ENCODE results near the gene HCRTR2.
A peak's percentile ranks its signal among the peaks of the same experiment; 100 is the strongest.
"Not testable (repeated sequence)": the region's sequence is repeated elsewhere in the genome, so short reads cannot be mapped to it uniquely, and the experiment has no call there.

HCRTR2 gene

DNA sequence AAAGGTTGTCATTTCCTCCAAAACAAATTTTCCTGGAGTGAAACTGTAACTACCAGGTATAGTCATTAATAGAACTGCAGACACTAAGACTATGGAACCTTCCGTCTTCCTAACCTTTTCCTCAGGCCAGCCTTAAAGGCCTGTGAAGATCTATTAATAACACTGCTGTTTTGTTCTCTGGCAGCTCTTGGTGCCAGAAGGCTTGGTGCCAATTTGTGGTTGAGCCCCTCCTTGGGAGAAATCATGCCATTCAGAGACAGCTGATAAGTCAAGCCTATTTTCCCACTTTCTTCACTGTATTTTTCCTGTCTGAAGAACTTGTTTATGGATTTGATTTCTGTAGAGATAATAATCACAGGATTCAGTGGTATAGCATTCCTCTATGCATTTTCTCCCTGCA is 64.8 kb downstream of the HCRTR2 start:
- Histone ChIP-seq H3K27me3 (ENCODE audit: low read length) (no peaks in the 10 kb centered on the region), H3K4me2 (ENCODE audit: low read depth, low read length, poor library complexity, severe bottlenecking) (no peak overlapping the region), H3K9me3 (ENCODE audit: insufficient read depth, low read length) (no peaks in the 10 kb centered on the region), H3F3A (ENCODE audit: insufficient read depth) (no peaks in the 10 kb centered on the region), H3K4me3 (ENCODE audit: insufficient read depth, low read length, poor library complexity, severe bottlenecking) (no peak overlapping the region), H3K36me3 (ENCODE audit: low read length) (no peaks in the 10 kb centered on the region), H3K79me2 (ENCODE audit: insufficient read depth, low read length) (no peaks in the 10 kb centered on the region), H3K27ac (ENCODE audit: low read depth, low read length) (no peak overlapping the region), H3K9ac (ENCODE audit: low read length) (no peak overlapping the region), H2AFZ (ENCODE audit: low read depth, low read length, severe bottlenecking) (no peak overlapping the region), H3K9me2 (replicated peaks; ENCODE audit: insufficient read depth, low read length) (no peaks in the 10 kb centered on the region), H4K20me1 (ENCODE audit: low read depth, low read length) (no peaks in the 10 kb centered on the region)
- TF ChIP-seq EZH2phosphoT487 (conservative IDR thresholded peaks at IDR 0.05; ENCODE audit: low read length) = no peak

DNA sequence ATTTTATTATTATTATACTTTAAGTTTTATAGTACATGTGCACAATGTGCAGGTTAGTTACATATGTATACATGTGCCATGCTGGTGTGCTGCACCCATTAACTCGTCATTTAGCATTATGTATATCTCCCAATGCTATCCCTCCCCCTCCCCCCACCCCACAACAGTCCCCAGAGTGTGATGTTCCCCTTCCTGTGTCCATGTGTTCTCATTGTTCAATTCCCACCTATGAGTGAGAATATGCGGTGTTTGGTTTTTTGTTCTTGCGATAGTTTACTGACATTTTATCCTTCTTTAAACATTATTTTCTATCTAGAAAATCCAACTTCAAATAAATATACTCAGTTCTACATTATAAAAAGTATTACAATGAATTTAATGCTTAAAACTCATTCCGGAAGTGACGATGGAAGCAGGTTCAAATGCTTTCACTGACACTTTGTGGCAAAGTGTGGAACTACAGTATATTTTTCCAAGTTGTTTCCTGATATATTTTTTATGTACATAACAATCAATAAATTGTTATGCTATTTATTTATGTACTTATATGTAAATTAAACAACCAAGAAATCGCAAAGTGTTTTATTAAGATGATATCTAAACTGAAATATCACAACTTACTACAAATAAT is 66.8 kb downstream of the HCRTR2 start:
- H3K79me2 ChIP-seq (ENCODE audit: insufficient read depth, low read length); H3K27me3 ChIP-seq (ENCODE audit: low read length); H3K4me2 ChIP-seq (ENCODE audit: low read depth, low read length, poor library complexity, severe bottlenecking); H3K9ac ChIP-seq (ENCODE audit: low read length); H3K27ac ChIP-seq (ENCODE audit: low read depth, low read length); H3K9me2 ChIP-seq (replicated peaks; ENCODE audit: insufficient read depth, low read length); H3K4me3 ChIP-seq (ENCODE audit: insufficient read depth, low read length, poor library complexity, severe bottlenecking); H2AFZ ChIP-seq (ENCODE audit: low read depth, low read length, severe bottlenecking); H3K36me3 ChIP-seq (ENCODE audit: low read length); H3F3A ChIP-seq (ENCODE audit: insufficient read depth); H4K20me1 ChIP-seq (ENCODE audit: low read depth, low read length); H3K9me3 ChIP-seq (ENCODE audit: insufficient read depth, low read length): not testable (repeated sequence)
- TF ChIP-seq, protein P1, sequence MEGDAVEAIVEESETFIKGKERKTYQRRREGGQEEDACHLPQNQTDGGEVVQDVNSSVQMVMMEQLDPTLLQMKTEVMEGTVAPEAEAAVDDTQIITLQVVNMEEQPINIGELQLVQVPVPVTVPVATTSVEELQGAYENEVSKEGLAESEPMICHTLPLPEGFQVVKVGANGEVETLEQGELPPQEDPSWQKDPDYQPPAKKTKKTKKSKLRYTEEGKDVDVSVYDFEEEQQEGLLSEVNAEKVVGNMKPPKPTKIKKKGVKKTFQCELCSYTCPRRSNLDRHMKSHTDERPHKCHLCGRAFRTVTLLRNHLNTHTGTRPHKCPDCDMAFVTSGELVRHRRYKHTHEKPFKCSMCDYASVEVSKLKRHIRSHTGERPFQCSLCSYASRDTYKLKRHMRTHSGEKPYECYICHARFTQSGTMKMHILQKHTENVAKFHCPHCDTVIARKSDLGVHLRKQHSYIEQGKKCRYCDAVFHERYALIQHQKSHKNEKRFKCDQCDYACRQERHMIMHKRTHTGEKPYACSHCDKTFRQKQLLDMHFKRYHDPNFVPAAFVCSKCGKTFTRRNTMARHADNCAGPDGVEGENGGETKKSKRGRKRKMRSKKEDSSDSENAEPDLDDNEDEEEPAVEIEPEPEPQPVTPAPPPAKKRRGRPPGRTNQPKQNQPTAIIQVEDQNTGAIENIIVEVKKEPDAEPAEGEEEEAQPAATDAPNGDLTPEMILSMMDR (IDR thresholded peaks at IDR 0.05; ENCODE audit: insufficient read depth, low read length, poor library complexity, severe bottlenecking) = peak; percentile 47

DNA sequence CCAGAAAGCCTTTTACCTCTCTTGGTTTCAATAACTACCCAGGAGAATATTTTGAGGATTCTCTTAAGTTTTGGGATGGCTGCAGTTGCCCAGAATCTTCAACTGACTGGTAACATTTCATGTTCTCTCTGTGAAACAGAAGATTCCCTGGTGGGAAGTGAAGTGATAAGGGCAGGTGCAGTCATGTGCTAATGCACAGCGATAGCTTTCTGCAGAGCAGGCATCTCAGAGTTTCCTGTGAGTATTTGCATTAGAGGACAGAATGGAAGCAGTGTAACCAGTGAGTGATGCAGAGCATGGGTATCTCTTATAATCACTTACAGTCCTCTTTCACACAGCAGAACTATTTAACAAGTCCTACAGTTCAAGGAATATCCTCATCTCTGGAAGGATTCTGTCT is 76.1 kb downstream of the HCRTR2 start:
- no peaks in the 10 kb centered on the region for H3K27me3 ChIP-seq (ENCODE audit: low read length)
- no peak overlapping the region for H3K27ac ChIP-seq (ENCODE audit: low read depth, low read length)
- no peaks in the 10 kb centered on the region for H3K9me3 ChIP-seq (ENCODE audit: insufficient read depth, low read length)
- H3K36me3 ChIP-seq (ENCODE audit: low read length) = no peaks in the 10 kb centered on the region
- H2AFZ ChIP-seq (ENCODE audit: low read depth, low read length, severe bottlenecking) = no peak overlapping the region
- H3K4me3 ChIP-seq (ENCODE audit: insufficient read depth, low read length, poor library complexity, severe bottlenecking) = no peak overlapping the region
- H3K4me2 ChIP-seq (ENCODE audit: low read depth, low read length, poor library complexity, severe bottlenecking) = no peak overlapping the region
- H4K20me1 ChIP-seq (ENCODE audit: low read depth, low read length) = no peaks in the 10 kb centered on the region
- no peaks in the 10 kb centered on the region for H3K9me2 ChIP-seq (replicated peaks; ENCODE audit: insufficient read depth, low read length)
- H3K9ac ChIP-seq (ENCODE audit: low read length) = no peak overlapping the region
- H3F3A ChIP-seq (ENCODE audit: insufficient read depth) = no peaks in the 10 kb centered on the region
- no peak for TF ChIP-seq EZH2phosphoT487 (conservative IDR thresholded peaks at IDR 0.05; ENCODE audit: low read length)
- TF ChIP-seq, protein P1 (IDR thresholded peaks at IDR 0.05; ENCODE audit: insufficient read depth, low read length, poor library complexity, severe bottlenecking) = no peak
- H3K79me2 ChIP-seq (ENCODE audit: insufficient read depth, low read length) = no peaks in the 10 kb centered on the region

DNA sequence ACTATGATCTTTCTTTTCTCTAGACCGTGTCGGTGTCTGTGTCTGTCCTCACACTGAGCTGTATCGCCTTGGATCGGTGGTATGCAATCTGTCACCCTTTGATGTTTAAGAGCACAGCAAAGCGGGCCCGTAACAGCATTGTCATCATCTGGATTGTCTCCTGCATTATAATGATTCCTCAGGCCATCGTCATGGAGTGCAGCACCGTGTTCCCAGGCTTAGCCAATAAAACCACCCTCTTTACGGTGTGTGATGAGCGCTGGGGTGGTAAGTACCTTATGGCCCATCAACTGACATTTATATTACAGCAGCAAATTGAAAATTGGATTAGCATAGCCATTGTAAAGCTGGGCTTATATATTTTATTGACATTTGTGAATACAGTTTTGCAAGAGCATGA is 80.8 kb downstream of the HCRTR2 start:
- no peak overlapping the region for H2AFZ ChIP-seq (ENCODE audit: low read depth, low read length, severe bottlenecking)
- H3K27ac ChIP-seq (ENCODE audit: low read depth, low read length) = no peak overlapping the region
- no peaks in the 10 kb centered on the region for H3K27me3 ChIP-seq (ENCODE audit: low read length)
- H3K4me3 ChIP-seq (ENCODE audit: insufficient read depth, low read length, poor library complexity, severe bottlenecking) = no peak overlapping the region
- no peak overlapping the region for H3K4me2 ChIP-seq (ENCODE audit: low read depth, low read length, poor library complexity, severe bottlenecking)
- no peaks in the 10 kb centered on the region for H3K36me3 ChIP-seq (ENCODE audit: low read length)
- no peaks in the 10 kb centered on the region; the same call in 1 of the 2 replicates for H4K20me1 ChIP-seq (ENCODE audit: low read depth, low read length)
- TF ChIP-seq, protein P1 (IDR thresholded peaks at IDR 0.05; ENCODE audit: insufficient read depth, low read length, poor library complexity, severe bottlenecking) = no peak
- TF ChIP-seq EZH2phosphoT487 (conservative IDR thresholded peaks at IDR 0.05; ENCODE audit: low read length) = no peak
- no peak overlapping the region for H3K9ac ChIP-seq (ENCODE audit: low read length)
- no peaks in the 10 kb centered on the region for H3K9me2 ChIP-seq (replicated peaks; ENCODE audit: insufficient read depth, low read length)
- H3F3A ChIP-seq (ENCODE audit: insufficient read depth) = no peaks in the 10 kb centered on the region
- H3K79me2 ChIP-seq (ENCODE audit: insufficient read depth, low read length) = no peaks in the 10 kb centered on the region
- H3K9me3 ChIP-seq (ENCODE audit: insufficient read depth, low read length) = no peaks in the 10 kb centered on the region
